PC-9 (cell line): ENCODE results near the gene WDFY3. TPM values are rescaled to one million over a fixed set of nuclear protein-coding genes. Genes with fewer than 3 reads are reported as not detected.

Experiments
- BruUV-seq: library from RNA; stranded (reverse); fragments of 400-500 nt; replicated peaks from 2 replicates; lab custom pipeline; 2021; lab: Mats Ljungman, UMichigan
- CTCF ChIA-PET: fragments of 300-600 bp; sonication (Branson Sonifier 250); formaldehyde crosslinking; loops from one replicate; lab custom pipeline; 2022; ENCODE audit warnings: antibody characterized with exemption; lab: Charles Lee
- POLR2A ChIA-PET: fragments of 300-600 bp; sonication (Branson Sonifier 250); formaldehyde crosslinking; loops from one replicate; lab custom pipeline; 2022; ENCODE audit warnings: antibody characterized with exemption; ENCODE audit not compliant: unreplicated experiment; lab: Charles Lee
- DNase-seq, 2 experiments: peaks; one replicate each; pipeline versions ENCODE4 v3.0.0 to v3.0.0-alpha.2; 2015 to 2022; ENCODE audit warnings: mixed read lengths in 1 of 2
- H2AFZ ChIP-seq: fragments of 200-600 bp; sonication (generic); 2 replicates; pipeline ENCODE4 v1.8.1; 2017; ENCODE audit warnings: antibody characterized with exemption
- H3F3A ChIP-seq: fragments of 200-600 bp; sonication (generic); 2 replicates; pipeline ENCODE4 v1.8.1; 2017; ENCODE audit warnings: antibody characterized with exemption, mild to moderate bottlenecking, low read depth; ENCODE audit not compliant: insufficient read depth
- H3K27ac ChIP-seq: fragments of 200-600 bp; sonication (generic); 2 replicates; pipeline ENCODE4 v1.6.1; 2016; ENCODE audit warnings: mixed run types
- H3K27me3 ChIP-seq: fragments of 200-600 bp; sonication (generic); 2 replicates; pipeline ENCODE4 v1.6.1; 2016; ENCODE audit warnings: low read depth, mixed run types; ENCODE audit not compliant: insufficient read depth
- H3K36me3 ChIP-seq: fragments of 200-600 bp; sonication (generic); 2 replicates; pipeline ENCODE4 v1.6.1; 2016; ENCODE audit warnings: low read depth, mixed run types
- H3K4me1 ChIP-seq: fragments of 200-600 bp; sonication (generic); replicated peaks from 2 replicates; pipeline ENCODE4 v1.6.1; 2016; ENCODE audit warnings: mixed run types; ENCODE audit not compliant: insufficient read depth
- H3K4me2 ChIP-seq: fragments of 200-600 bp; sonication (generic); 2 replicates; pipeline ENCODE4 v1.6.1; 2017; ENCODE audit warnings: mixed run types
- H3K4me3 ChIP-seq: fragments of 200-600 bp; sonication (generic); 2 replicates; pipeline ENCODE4 v1.6.1; 2016; ENCODE audit warnings: mixed run types
- H3K79me2 ChIP-seq: fragments of 200-600 bp; sonication (generic); 2 replicates; pipeline ENCODE4 v1.6.1; 2017; ENCODE audit warnings: low read depth, mixed run types
- H3K9me2 ChIP-seq: fragments of 200-600 bp; sonication (generic); 2 replicates; pipeline ENCODE4 v1.8.1; 2017; ENCODE audit warnings: mild to moderate bottlenecking; ENCODE audit not compliant: insufficient read depth
- H3K9me3 ChIP-seq: fragments of 200-600 bp; sonication (generic); 2 replicates; pipeline ENCODE4 v1.8.1; 2016; ENCODE audit warnings: low read depth; ENCODE audit not compliant: insufficient read depth
- H4K20me1 ChIP-seq: fragments of 200-600 bp; sonication (generic); 2 replicates; pipeline ENCODE4 v1.8.1; 2017; ENCODE audit not compliant: insufficient read depth
- CTCF ChIP-seq: fragments of 200-600 bp; sonication (generic); conservative IDR thresholded peaks from 2 replicates; pipeline ENCODE4 v1.6.1; 2017; ENCODE audit warnings: mixed run types, antibody characterized with exemption, mild to moderate bottlenecking, moderate library complexity
- EZH2 ChIP-seq: fragments of 200-600 bp; sonication (generic); IDR thresholded peaks from 2 replicates; pipeline ENCODE4 v1.8.0; 2017; ENCODE audit warnings: antibody characterized with exemption, low read depth
- intact Hi-C: fragments of 100-400 bp; cut with micrococcal nuclease; formaldehyde crosslinking; loops from one replicate; pipeline ENCODE4 v1.10.0; 2022; ENCODE audit not compliant: unreplicated experiment
- total RNA-seq: library from RNA; stranded (reverse); gene quantifications from 2 replicates; pipeline ENCODE4 v1.2.3, GENCODE V29; 2021

WDFY3 gene
- total RNA-seq, 1 experiment from 2014 or later: 35.4 TPM

- BruUV-seq: no TSS peak
- intact Hi-C loops: no loop called here
- no peak for TF ChIP-seq CTCF
- no peak for TF ChIP-seq EZH2
- Histone ChIP-seq H3K27me3 (no peaks in the 10 kb centered on the region), H4K20me1 (no peaks in the 10 kb centered on the region), H3K4me3 (no peak overlapping the region), H3F3A (no peaks in the 10 kb centered on the region), H3K27ac (no peak overlapping the region), H3K9me3 (no peaks in the 10 kb centered on the region), H3K79me2 (no peaks in the 10 kb centered on the region), H3K4me2 (no peak overlapping the region), H3K9me2 (no peaks in the 10 kb centered on the region), H2AFZ (no peak overlapping the region), H3K36me3 (no peaks in the 10 kb centered on the region), H3K4me1 (no peaks in the 10 kb centered on the region)
- ChIA-PET POLR2A (no interaction called here), CTCF (no interaction called here)
- no peak for DNase-seq
These were observed 66.9 kb downstream of the WDFY3 start for GRCh38 chr4:84899616-84900015.

GRCh38 chr4:84897516-84897915 lies 69.0 kb downstream of the WDFY3 start:
- H3K27me3 ChIP-seq: no peaks in the 10 kb centered on the region
- H3K27ac ChIP-seq: no peak overlapping the region
- no TSS peak for BruUV-seq
- POLR2A ChIA-PET: no interaction called here
- H3K4me2 ChIP-seq: no peak overlapping the region
- intact Hi-C loops: no loop called here
- TF ChIP-seq EZH2 (no peak), CTCF (no peak)
- no peaks in the 10 kb centered on the region for H3K9me2 ChIP-seq
- no peaks in the 10 kb centered on the region for H3K9me3 ChIP-seq
- no peaks in the 10 kb centered on the region for H3K79me2 ChIP-seq
- no peak for DNase-seq
- no peak overlapping the region for H3K4me3 ChIP-seq
- no peaks in the 10 kb centered on the region for H3F3A ChIP-seq
- no peaks in the 10 kb centered on the region for H4K20me1 ChIP-seq
- CTCF ChIA-PET: no interaction called here
- H2AFZ ChIP-seq: no peak overlapping the region
- H3K4me1 ChIP-seq: no peaks in the 10 kb centered on the region
- H3K36me3 ChIP-seq: no peaks in the 10 kb centered on the region

GRCh38 chr4:84895283-84895682 lies 71.2 kb downstream of the WDFY3 start:
- intact Hi-C loops: no loop called here
- TF ChIP-seq EZH2: no peak
- TF ChIP-seq CTCF: no peak
- ChIA-PET POLR2A (no interaction called here), CTCF (no interaction called here)
- no TSS peak for BruUV-seq
- DNase-seq: no peak
- H3K79me2 ChIP-seq: no peaks in the 10 kb centered on the region
- no peak overlapping the region for H2AFZ ChIP-seq
- no peaks in the 10 kb centered on the region for H3K9me2 ChIP-seq
- H3K27me3 ChIP-seq: no peaks in the 10 kb centered on the region
- H3F3A ChIP-seq: no peaks in the 10 kb centered on the region
- H3K9me3 ChIP-seq: no peaks in the 10 kb centered on the region
- no peaks in the 10 kb centered on the region for H4K20me1 ChIP-seq
- H3K27ac ChIP-seq: no peak overlapping the region
- no peak overlapping the region for H3K4me2 ChIP-seq
- no peaks in the 10 kb centered on the region for H3K4me1 ChIP-seq
- H3K4me3 ChIP-seq: no peak overlapping the region
- H3K36me3 ChIP-seq: no peaks in the 10 kb centered on the region
